Right hindlimb (tissue), 1 donor: ENCODE measurements around the gene MAP4K4.
"Not testable (repeated sequence)": the region's sequence is repeated elsewhere in the genome, so short reads cannot be mapped to it uniquely, and the experiment has no call there.

Experiments
- DNase-seq: peaks from one replicate; pipeline ENCODE4 v3.0.0-alpha.2; 2018

The MAP4K4 gene

GRCh38 chr2:101931402-101931801, 233.9 kb downstream of the MAP4K4 start:
- no peak for DNase-seq

DNA sequence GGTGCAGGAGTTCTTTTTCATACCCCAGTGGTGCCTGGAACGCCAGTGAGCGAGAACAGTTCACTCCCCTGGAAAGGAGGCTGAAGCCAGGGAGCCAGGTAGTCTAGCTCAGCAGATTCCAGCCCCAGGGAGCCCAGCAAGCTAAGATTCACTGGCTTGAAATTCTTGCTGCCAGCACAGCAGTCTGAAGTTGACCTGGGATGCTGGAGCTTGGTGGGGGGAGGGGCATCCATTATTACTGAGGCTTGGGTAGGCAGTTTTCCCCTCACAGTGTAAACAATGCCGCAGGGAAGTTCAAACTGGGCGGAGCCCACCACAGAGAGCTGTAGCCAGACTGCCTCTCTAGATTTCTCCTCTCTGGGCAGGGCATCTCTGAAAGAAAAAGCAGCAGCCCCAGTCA, 238.3 kb downstream of the MAP4K4 start:
- not testable (repeated sequence) for DNase-seq

DNA sequence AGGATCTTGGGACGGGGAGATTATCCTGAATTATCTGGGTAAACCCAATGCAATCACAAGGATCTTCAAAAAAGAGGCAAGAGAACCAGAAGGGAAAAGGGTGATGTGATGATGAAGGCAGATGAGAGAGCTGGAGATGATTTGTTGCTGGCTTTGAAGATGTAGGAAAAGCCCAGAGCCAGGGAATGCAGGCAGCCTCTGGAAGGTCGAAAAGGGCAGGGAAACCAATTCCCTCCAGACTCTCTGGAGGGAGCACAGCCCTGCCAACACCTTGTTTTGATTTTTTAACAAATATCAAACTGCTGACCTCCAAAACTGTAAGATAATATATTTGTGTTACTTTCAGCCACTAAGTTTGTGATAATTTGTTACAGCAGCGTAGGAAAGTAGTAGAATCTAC, 245.3 kb downstream of the MAP4K4 start:
- no peak for DNase-seq
